Measurements from ENCODE around the gene SCYL3.
"Not testable (repeated sequence)": the region's sequence is repeated elsewhere in the genome, so short reads cannot be mapped to it uniquely, and the experiment has no call there.

The SCYL3 gene

DNA sequence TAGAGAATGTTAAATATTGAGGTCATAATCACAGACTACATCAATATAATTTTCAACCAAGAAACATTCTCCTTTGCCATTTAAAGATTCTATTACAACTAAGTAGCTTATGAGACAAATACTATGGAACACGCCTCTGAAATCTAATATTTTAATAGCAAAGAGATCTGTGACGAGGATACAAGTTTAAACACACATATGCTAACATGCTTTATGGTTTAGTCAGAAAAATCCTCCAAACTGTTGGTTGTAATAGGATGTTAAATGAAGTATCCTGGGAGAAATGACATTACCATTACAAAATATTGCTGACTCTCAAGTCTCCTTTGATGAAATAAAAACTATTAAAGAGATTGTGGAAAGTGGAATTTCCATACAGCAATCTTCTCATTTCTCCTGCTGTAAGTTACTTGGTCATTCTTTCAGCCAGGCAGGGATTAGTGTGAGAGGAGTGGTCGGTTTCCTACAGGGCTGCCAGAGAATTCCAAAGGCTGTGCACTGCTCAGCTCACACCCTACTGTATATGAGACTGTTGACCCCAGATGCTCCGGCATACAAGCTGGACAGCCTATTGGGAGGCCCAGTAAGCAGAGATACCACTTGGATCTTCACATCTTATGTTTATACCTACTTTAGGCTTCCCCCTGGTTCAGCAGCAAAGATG lies 26.6 kb downstream of the SCYL3 start:
- no peak for DNase-seq

GRCh38 chr1:169866577-169866976 lies 27.1 kb downstream of the SCYL3 start:
- no peak for DNase-seq

DNA sequence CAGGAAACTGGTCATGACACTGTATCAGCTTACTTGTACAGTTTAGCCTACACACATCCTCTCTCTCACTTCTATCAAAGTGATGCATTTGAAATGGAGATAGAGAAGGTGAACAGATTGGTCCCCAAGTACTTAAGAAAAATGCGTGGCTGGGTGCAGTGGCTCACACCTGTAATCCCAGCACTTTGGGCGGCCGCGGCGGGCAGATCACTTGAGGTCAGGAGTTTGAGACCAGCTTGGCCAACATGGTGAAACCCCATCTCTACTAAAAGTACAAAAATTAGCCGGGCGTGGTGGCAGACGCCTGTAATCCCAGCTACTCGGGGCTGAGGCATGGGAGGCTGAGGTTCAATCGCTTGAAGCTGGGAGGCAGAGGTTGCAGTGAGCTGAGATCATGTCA lies 29.2 kb downstream of the SCYL3 start:
- DNase-seq: not testable (repeated sequence)

GRCh38 chr1:169860750-169861149 lies 32.9 kb downstream of the SCYL3 start:
- DNase-seq: no peak

GRCh38 chr1:169860187-169860586 lies 33.5 kb downstream of the SCYL3 start:
- DNase-seq: no peak

- DNase-seq: no peak
Observed at GRCh38 chr1:169859001-169859400, 34.7 kb downstream of the SCYL3 start.

DNA sequence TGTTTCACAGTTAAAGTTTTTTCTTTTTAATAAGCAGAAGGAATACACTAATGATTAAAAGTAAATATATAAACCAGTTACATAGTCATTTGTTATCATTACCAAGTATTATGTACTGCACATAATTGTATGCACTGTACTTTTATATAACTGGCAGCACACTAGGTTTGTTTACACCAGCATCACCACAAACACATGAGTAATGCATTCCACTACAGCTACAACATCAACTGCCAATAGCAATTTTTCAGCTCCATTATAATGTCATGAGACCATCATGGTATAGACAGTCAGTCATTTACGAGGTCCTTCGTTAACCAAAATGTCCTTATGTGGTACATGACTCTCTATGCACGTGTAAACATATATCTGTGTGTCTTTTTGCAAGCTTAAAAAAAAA lies 35.2 kb downstream of the SCYL3 start:
- peak; percentile 8 for DNase-seq

DNA sequence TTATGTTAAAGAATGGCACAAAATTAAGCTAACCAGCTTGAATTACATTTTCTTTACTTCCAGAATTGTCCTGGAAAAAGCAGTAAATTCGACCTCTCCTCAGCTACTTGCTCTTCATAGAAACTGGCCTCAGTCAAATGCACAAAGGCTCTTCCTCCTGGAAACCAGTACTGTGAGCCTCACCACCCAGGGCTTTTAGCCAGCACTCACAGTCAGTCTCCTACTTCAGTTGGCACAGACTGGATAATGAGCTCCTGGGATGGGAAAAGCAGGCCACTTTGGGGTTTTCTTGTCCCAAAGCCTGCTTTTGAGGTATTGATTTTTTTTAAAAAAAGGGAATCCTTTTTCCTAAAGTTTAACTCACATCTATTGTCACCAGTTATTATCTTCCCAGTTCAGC lies 40.4 kb downstream of the SCYL3 start:
- no peak for DNase-seq

DNA sequence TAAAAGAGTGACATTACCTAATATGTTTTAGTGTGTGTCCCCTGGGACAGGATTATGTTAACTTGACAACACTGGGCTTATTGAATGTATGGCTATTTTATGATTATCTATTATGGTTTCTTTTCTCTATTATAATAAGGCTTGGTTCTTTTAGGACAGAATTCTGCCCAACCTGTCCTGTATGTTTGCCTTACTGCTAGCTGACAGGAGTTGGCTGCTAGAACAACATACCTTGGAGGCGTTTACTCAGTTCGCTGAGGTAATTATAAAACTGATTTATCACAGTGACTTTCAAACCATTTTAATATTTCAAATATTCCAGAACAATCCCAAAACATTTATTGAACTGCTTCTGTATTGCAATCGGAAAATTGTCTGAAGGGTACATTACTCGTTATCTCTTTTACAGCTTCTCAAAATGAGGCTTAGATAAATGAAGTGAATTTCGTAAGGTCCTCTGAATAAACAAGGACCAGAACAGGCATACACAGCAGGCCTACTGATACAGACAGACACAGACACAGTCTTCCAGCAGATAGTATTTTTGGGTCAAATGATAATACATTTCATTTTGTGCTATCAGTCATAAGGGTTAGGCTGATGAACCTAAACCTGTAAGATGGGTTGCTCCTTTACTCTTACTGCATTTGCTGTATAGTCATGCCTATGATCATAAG lies 44.2 kb downstream of the SCYL3 start:
- no peak for DNase-seq

- no peak for DNase-seq
Observed at GRCh38 chr1:169848456-169848855, 45.2 kb downstream of the SCYL3 start.

GRCh38 chr1:169844941-169845608 lies 48.6 kb downstream of the SCYL3 start:
- no peak for DNase-seq

GRCh38 chr1:169838942-169839341 lies 54.8 kb downstream of the SCYL3 start:
- DNase-seq: no peak

GRCh38 chr1:169836198-169836597 lies 57.5 kb downstream of the SCYL3 start:
- no peak for DNase-seq

- DNase-seq: no peak
Observed at GRCh38 chr1:169835647-169836046, 58.0 kb downstream of the SCYL3 start.

GRCh38 chr1:169834869-169835268 lies 58.8 kb downstream of the SCYL3 start:
- no peak for DNase-seq

DNA sequence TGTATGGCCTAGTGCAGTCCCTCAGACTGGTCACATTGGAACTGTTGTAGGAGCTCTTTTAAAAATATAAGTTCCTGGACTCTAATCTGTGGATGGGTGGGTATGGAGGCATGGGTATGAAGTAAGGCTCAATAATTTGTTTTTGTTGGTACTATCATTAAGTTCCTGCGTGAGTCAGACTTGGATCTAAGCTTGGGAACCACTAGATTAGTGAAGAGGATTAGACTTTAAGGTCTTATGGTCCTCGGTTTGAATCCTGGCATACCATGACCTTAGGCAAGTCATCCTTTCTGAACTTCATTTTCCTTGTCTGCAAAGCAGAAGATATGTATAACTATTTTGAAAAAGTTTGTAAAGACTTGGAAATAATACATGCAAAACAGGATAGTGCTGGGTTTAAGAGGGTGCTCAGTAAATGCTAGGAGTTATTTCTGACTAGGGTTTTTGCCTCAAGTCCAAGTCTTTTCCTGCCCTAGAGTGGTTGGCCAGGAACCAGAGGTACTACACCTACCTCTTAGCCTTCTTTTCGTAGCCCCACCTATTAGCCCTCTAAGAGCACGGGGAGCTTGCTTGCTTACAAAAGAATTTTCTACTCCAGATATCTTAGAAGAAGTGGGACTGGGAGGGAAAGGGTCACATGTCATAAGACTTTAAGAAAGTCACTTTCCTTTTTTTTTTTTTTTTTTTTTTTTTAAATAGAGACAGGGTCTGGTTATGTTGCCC lies 60.4 kb downstream of the SCYL3 start:
- DNase-seq: no peak

- DNase-seq: no peak
Observed at GRCh38 chr1:169829671-169830070, 64.0 kb downstream of the SCYL3 start.

DNA sequence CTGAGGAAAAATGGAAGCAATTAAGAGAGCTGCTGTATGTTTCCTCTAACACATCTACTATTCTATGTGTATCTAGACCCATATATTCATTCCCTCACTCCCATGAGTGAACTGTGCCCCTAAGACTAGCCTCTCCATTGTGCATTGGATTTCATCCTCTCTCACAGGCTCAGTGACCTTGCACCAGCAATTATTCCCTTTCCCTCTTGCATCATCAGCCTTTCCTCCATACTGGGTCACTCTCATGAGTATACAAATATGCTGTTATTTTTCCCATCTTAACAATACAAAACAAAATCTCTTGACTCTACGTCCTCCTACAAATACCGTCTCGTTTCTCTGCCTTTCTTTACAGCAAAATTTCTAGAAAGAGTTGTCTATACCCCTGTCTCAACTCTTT lies 69.5 kb downstream of the SCYL3 start:
- DNase-seq: no peak

- DNase-seq: no peak
Observed at GRCh38 chr1:169821500-169821899, 72.2 kb downstream of the SCYL3 start.

DNA sequence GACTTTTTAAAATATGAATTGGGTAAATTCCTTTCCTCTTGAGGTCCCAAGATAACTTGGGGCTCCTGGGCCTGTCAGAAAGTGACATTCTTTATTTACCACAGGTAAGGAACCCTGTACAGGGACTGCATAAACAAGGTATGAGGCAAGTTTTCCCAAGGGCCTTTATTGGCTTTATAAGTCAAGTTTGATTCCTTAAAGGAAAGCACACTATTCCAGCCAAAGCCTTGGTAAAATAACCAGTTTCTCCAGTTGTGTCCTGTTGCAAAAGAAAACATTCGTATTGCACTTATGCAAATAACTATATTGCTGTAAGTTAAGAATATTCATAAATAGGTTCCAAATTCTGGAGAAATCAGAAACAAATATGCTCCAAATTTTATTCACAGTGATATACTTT lies 77.1 kb downstream of the SCYL3 start:
- DNase-seq: no peak

- DNase-seq: no peak
Observed at GRCh38 chr1:169814265-169814664, 79.4 kb downstream of the SCYL3 start.

GRCh38 chr1:169812131-169812530 lies 81.6 kb downstream of the SCYL3 start:
- no peak for DNase-seq

DNA sequence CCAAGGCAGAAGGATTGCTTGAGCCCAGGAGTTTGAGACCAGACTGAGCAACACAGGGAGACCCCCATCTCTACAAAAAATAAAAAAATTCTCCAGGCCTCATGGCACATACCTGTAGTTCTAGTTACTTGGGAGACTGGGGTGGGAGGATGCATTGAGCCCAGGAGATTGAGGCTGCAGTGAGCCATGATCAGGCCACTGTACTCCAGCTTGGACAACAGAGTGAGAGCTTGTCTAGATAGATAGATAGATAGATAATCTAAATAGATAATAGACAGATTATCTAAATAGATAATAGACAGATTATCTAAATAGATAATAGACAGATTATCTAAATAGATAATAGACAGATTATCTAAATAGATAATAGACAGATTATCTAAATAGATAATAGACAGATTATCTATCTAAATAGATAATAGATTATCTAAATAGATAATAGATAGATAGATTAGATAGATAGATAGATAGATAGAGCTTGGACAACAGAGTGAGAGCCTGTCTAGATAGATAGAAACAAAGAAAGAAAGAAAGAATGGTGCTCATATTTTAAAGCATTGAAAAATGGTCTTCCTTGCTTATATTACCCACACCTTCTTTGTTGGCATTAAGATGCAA lies 82.2 kb downstream of the SCYL3 start:
- DNase-seq: not testable (repeated sequence)

Data from T1000 (cell line).